Measurements from ENCODE around the gene CEP104. TPM values are rescaled to one million over a fixed set of nuclear protein-coding genes. Genes with fewer than 3 reads are reported as not detected.
A peak's percentile ranks its signal among the peaks of the same experiment; 100 is the strongest.

Gene CEP104
- total RNA-seq, 2 experiments from 2014 or later, result 33.6 to 35.5 TPM

- CTCF ChIA-PET, result no interaction called here
- DNase-seq, result no peak
- intact Hi-C loops (cut with DNase I, micrococcal nuclease), result no loop called here
- ATAC-seq, result no peak
- Mint-ChIP-seq H3K36me3 (ENCODE audit: low read depth) (peaks cover 24% of the 10 kb centered on the region), H3K27ac (no peak overlapping the region), H3K4me3 (no peak overlapping the region), H3K4me1 (peaks cover 32% of the 10 kb centered on the region), H3K9me3 (ENCODE audit: low read depth) (no peaks in the 10 kb centered on the region), H3K27me3 (no peaks in the 10 kb centered on the region)
- POLR2A ChIA-PET, result no interaction called here
Observed at GRCh38 chr1:3789421-3790300, 67.3 kb downstream of the CEP104 start.

GRCh38 chr1:3788756-3789420 is 68.1 kb downstream of the CEP104 start:
- peaks cover 30% of the 10 kb centered on the region for H3K36me3 Mint-ChIP-seq (ENCODE audit: low read depth)
- no peaks in the 10 kb centered on the region for H3K27me3 Mint-ChIP-seq
- no peak overlapping the region for H3K4me3 Mint-ChIP-seq
- ATAC-seq, result no peak
- POLR2A ChIA-PET, result no interaction called here
- peaks cover 24% of the 10 kb centered on the region for H3K4me1 Mint-ChIP-seq
- no peak for DNase-seq
- no peaks in the 10 kb centered on the region for H3K9me3 Mint-ChIP-seq (ENCODE audit: low read depth)
- H3K27ac Mint-ChIP-seq, result no peak overlapping the region
- intact Hi-C loops (cut with DNase I, micrococcal nuclease), result no loop called here
- CTCF ChIA-PET, result no interaction called here

GRCh38 chr1:3787745-3788605 is 69.0 kb downstream of the CEP104 start:
- Mint-ChIP-seq H3K27ac (no peak overlapping the region), H3K4me1 (peaks cover 15% of the 10 kb centered on the region), H3K4me3 (no peak overlapping the region), H3K27me3 (no peaks in the 10 kb centered on the region), H3K36me3 (ENCODE audit: low read depth) (peaks cover 29% of the 10 kb centered on the region), H3K9me3 (ENCODE audit: low read depth) (no peaks in the 10 kb centered on the region)
- intact Hi-C loops (cut with DNase I, micrococcal nuclease), result no loop called here
- DNase-seq (no peak), ATAC-seq (no peak)
- POLR2A ChIA-PET, result interaction anchor here (0.7 kb wide), 1 partner anchor 13 kb away, joined by 3 read pairs; no protein-coding TSS in a partner anchor
- CTCF ChIA-PET, result interaction anchor here (1.0 kb wide), 1 partner anchor 39 kb away, joined by 4 read pairs; no protein-coding TSS in a partner anchor

- peak; percentile 69 for DNase-seq
- Mint-ChIP-seq H3K4me1 (peaks cover 12% of the 10 kb centered on the region), H3K4me3 (no peak overlapping the region), H3K36me3 (ENCODE audit: low read depth) (peaks cover 31% of the 10 kb centered on the region), H3K27me3 (no peaks in the 10 kb centered on the region), H3K27ac (no peak overlapping the region), H3K9me3 (ENCODE audit: low read depth) (no peaks in the 10 kb centered on the region)
- intact Hi-C loops (cut with DNase I, micrococcal nuclease), result no loop called here
- ATAC-seq, result peak; percentile 87
- ChIA-PET CTCF (interaction anchor here (1.0 kb wide), 1 partner anchor 38 kb away, joined by 4 read pairs; no protein-coding TSS in a partner anchor), POLR2A (interaction anchor here (0.7 kb wide), 1 partner anchor 14 kb away, joined by 3 read pairs; no protein-coding TSS in a partner anchor)
Observed at GRCh38 chr1:3787349-3787715, 69.7 kb downstream of the CEP104 start.

GRCh38 chr1:3786468-3787348 is 70.3 kb downstream of the CEP104 start:
- no peak overlapping the region for H3K4me3 Mint-ChIP-seq
- no peak overlapping the region for H3K27ac Mint-ChIP-seq
- intact Hi-C loops (cut with DNase I, micrococcal nuclease), result no loop called here
- H3K36me3 Mint-ChIP-seq (ENCODE audit: low read depth), result peaks cover 33% of the 10 kb centered on the region
- ATAC-seq (no peak), DNase-seq (no peak)
- CTCF ChIA-PET, result interaction anchor here (0.7 to 1.2 kb wide), 3 partner anchors 9 to 100 kb away, joined by 3 to 5 read pairs (median 4); no protein-coding TSS in a partner anchor
- H3K9me3 Mint-ChIP-seq (ENCODE audit: low read depth), result no peaks in the 10 kb centered on the region
- H3K27me3 Mint-ChIP-seq, result no peaks in the 10 kb centered on the region
- POLR2A ChIA-PET, result interaction anchor here (0.7 kb wide), 1 partner anchor 15 kb away, joined by 3 read pairs; no protein-coding TSS in a partner anchor
- peaks cover 9% of the 10 kb centered on the region for H3K4me1 Mint-ChIP-seq

GRCh38 chr1:3785456-3786157 is 71.4 kb downstream of the CEP104 start:
- H3K4me1 Mint-ChIP-seq, result peaks cover 9% of the 10 kb centered on the region
- no peak overlapping the region for H3K27ac Mint-ChIP-seq
- ATAC-seq, result no peak
- POLR2A ChIA-PET, result no interaction called here
- H3K9me3 Mint-ChIP-seq (ENCODE audit: low read depth), result no peaks in the 10 kb centered on the region
- H3K36me3 Mint-ChIP-seq (ENCODE audit: low read depth), result peaks cover 38% of the 10 kb centered on the region
- intact Hi-C loops (cut with DNase I, micrococcal nuclease), result no loop called here
- peak; percentile 47 for DNase-seq
- CTCF ChIA-PET, result interaction anchor here (1.2 to 1.4 kb wide), 3 partner anchors 8 to 11 kb away, joined by 3 to 7 read pairs (median 3); partner anchors contain the start of gene LRRC47
- H3K4me3 Mint-ChIP-seq, result no peak overlapping the region
- no peaks in the 10 kb centered on the region for H3K27me3 Mint-ChIP-seq

- Mint-ChIP-seq H3K27me3 (no peaks in the 10 kb centered on the region), H3K27ac (no peak overlapping the region), H3K9me3 (ENCODE audit: low read depth) (no peaks in the 10 kb centered on the region), H3K4me1 (peaks cover 9% of the 10 kb centered on the region), H3K36me3 (ENCODE audit: low read depth) (peaks cover 43% of the 10 kb centered on the region), H3K4me3 (no peak overlapping the region)
- ATAC-seq (no peak), DNase-seq (no peak)
- intact Hi-C loops (cut with DNase I, micrococcal nuclease), result no loop called here
- CTCF ChIA-PET, result interaction anchor here (0.6 to 1.4 kb wide), 3 partner anchors 9 to 314 kb away, joined by 3 to 7 read pairs (median 4); partner anchors contain the start of gene LRRC47
- POLR2A ChIA-PET, result no interaction called here
Observed at GRCh38 chr1:3785045-3785444, 72.0 kb downstream of the CEP104 start.

- H3K9me3 Mint-ChIP-seq (ENCODE audit: low read depth), result no peaks in the 10 kb centered on the region
- H3K27me3 Mint-ChIP-seq, result no peaks in the 10 kb centered on the region
- peaks cover 7% of the 10 kb centered on the region for H3K4me1 Mint-ChIP-seq
- intact Hi-C loops (cut with DNase I, micrococcal nuclease), result no loop called here
- no peak for DNase-seq
- ATAC-seq, result no peak
- H3K4me3 Mint-ChIP-seq, result no peak overlapping the region
- CTCF ChIA-PET, result no interaction called here
- POLR2A ChIA-PET, result no interaction called here
- peaks cover 47% of the 10 kb centered on the region for H3K36me3 Mint-ChIP-seq (ENCODE audit: low read depth)
- no peak overlapping the region for H3K27ac Mint-ChIP-seq
Observed at GRCh38 chr1:3783651-3784474, 73.1 kb downstream of the CEP104 start.

GRCh38 chr1:3780901-3781300 is 76.1 kb downstream of the CEP104 start:
- ATAC-seq (no peak), DNase-seq (no peak)
- Mint-ChIP-seq H3K27ac (no peak overlapping the region), H3K9me3 (ENCODE audit: low read depth) (no peaks in the 10 kb centered on the region), H3K36me3 (ENCODE audit: low read depth) (peaks cover 41% of the 10 kb centered on the region), H3K27me3 (no peaks in the 10 kb centered on the region), H3K4me1 (peaks cover under 1% of the 10 kb centered on the region), H3K4me3 (no peak overlapping the region)
- POLR2A ChIA-PET, result no interaction called here
- intact Hi-C loops (cut with DNase I, micrococcal nuclease), result no loop called here
- CTCF ChIA-PET, result no interaction called here

Data from activated CD4-positive, alpha-beta T cell treated with anti-CD3 and anti-CD28 coated beads for 36 hours (primary cell).